Progenitor cell of endocrine pancreas (in vitro differentiated cells): ENCODE measurements around the gene WDR7. TPM values are rescaled to one million over a fixed set of nuclear protein-coding genes. Genes with fewer than 3 reads are reported as not detected.

Experiments
- DNase-seq: peaks from one replicate; pipeline ENCODE4 v3.0.0; 2021; ENCODE audit warnings: low spot score; ENCODE audit not compliant: unreplicated experiment
- H3K27ac Mint-ChIP-seq: 2 replicates; pipeline ENCODE4 v1.8.0; 2021; ENCODE audit warnings: mild to moderate bottlenecking, moderate library complexity, mixed read lengths
- H3K27me3 Mint-ChIP-seq: 2 replicates; pipeline ENCODE4 v1.8.0; 2021; ENCODE audit warnings: mixed read lengths
- H3K36me3 Mint-ChIP-seq: 2 replicates; pipeline ENCODE4 v1.8.0; 2022; ENCODE audit warnings: mixed read lengths; ENCODE audit not compliant: insufficient read depth
- H3K4me1 Mint-ChIP-seq: 2 replicates; pipeline ENCODE4 v1.8.0; 2021; ENCODE audit warnings: low read depth, mixed read lengths
- H3K4me3 Mint-ChIP-seq: 2 replicates; pipeline ENCODE4 v1.8.0; 2021; ENCODE audit warnings: low read depth, mild to moderate bottlenecking, moderate library complexity, mixed read lengths
- H3K9me3 Mint-ChIP-seq: 2 replicates; pipeline ENCODE4 v1.8.0; 2021; ENCODE audit warnings: low read depth, mixed read lengths
- total RNA-seq: library from RNA; stranded (reverse); gene quantifications from 2 replicates; pipeline ENCODE4 v1.2.1, GENCODE V29; 2021
- TF ChIP-seq, protein P1 (sequence below): fragments of 200-600 bp; sonication (generic); IDR thresholded peaks from one replicate; pipeline ENCODE4 v1.5.0; 2021; ENCODE audit warnings: antibody characterized with exemption, mild to moderate bottlenecking; ENCODE audit not compliant: unreplicated experiment

WDR7 gene
- total RNA-seq, 1 donor from 2014 or later, result 23.2 TPM

DNA sequence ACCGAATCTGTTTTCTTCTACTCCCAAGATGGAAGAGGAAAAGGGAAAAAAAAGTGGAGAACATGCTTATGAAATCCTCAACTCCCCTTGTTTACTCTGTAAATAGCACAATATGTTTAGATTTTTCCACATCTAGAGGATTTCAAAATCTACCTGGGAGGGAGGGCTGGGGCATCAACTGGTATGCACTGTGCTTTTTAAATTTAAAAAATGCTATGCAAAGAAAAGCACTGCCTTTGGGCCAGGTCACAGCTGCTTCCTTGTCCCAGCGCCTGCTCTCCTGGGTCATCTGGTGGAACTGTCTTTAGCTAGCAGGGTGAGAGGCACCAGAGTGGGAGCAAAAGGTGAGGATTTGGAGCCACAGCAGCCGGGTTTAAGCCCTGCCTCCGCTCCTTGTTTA is 407.6 kb downstream of the WDR7 start:
- TF ChIP-seq, protein P1, sequence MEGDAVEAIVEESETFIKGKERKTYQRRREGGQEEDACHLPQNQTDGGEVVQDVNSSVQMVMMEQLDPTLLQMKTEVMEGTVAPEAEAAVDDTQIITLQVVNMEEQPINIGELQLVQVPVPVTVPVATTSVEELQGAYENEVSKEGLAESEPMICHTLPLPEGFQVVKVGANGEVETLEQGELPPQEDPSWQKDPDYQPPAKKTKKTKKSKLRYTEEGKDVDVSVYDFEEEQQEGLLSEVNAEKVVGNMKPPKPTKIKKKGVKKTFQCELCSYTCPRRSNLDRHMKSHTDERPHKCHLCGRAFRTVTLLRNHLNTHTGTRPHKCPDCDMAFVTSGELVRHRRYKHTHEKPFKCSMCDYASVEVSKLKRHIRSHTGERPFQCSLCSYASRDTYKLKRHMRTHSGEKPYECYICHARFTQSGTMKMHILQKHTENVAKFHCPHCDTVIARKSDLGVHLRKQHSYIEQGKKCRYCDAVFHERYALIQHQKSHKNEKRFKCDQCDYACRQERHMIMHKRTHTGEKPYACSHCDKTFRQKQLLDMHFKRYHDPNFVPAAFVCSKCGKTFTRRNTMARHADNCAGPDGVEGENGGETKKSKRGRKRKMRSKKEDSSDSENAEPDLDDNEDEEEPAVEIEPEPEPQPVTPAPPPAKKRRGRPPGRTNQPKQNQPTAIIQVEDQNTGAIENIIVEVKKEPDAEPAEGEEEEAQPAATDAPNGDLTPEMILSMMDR, result no peak
- Mint-ChIP-seq H3K27me3 (peaks cover 11% of the 10 kb centered on the region), H3K4me1 (peaks cover 5% of the 10 kb centered on the region), H3K36me3 (no peaks in the 10 kb centered on the region), H3K4me3 (no peak overlapping the region), H3K27ac (no peak overlapping the region), H3K9me3 (no peaks in the 10 kb centered on the region)
- no peak for DNase-seq

DNA sequence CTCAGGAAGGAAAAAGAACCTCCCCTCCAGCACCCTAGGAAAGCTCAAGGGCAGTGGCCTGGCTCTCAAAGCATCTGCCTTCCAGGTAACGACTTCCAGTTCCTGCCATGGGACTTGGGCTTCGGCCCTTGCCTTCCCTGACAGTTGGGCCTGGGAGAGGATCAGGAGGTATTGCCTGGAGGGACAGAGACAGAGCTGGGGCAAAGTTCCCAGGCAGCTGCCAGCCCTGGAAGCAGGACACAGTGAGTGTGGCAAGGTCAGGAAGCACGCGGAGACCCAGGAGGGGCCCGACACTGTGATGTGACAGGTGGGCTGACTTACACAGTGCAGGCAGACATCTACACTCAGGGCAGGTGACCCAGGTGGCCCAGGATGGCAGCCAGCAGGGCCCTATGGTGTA is 408.2 kb downstream of the WDR7 start:
- Mint-ChIP-seq H3K27me3 (peaks cover 11% of the 10 kb centered on the region), H3K36me3 (no peaks in the 10 kb centered on the region), H3K4me3 (no peak overlapping the region), H3K9me3 (no peaks in the 10 kb centered on the region), H3K27ac (no peak overlapping the region), H3K4me1 (peaks cover 9% of the 10 kb centered on the region)
- TF ChIP-seq, protein P1, result no peak
- no peak for DNase-seq

DNA sequence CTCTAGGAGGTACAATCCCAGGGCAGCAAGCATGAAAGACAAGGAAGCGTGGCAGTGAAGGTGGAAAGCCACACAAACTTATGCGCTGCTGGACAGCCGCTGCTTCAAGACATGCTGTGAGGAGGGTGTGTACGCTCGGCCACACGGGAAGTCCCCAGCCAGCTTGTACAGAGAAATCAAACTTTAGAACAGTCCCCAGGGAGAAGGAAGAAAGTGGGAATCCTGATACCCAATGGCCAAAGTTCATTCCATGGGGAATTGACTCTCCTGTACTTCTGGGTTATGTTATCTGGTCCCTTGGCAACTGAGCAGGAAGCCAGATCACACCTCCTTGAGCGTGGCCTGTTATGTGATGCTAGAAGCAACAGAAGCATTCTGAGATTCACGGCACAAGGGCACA is 409.7 kb downstream of the WDR7 start:
- no peak overlapping the region for H3K27ac Mint-ChIP-seq
- no peaks in the 10 kb centered on the region for H3K36me3 Mint-ChIP-seq
- no peaks in the 10 kb centered on the region for H3K9me3 Mint-ChIP-seq
- no peak overlapping the region for H3K4me3 Mint-ChIP-seq
- H3K27me3 Mint-ChIP-seq, result peaks cover 11% of the 10 kb centered on the region
- TF ChIP-seq, protein P1, result no peak
- DNase-seq, result no peak
- H3K4me1 Mint-ChIP-seq, result peaks cover 7% of the 10 kb centered on the region

DNA sequence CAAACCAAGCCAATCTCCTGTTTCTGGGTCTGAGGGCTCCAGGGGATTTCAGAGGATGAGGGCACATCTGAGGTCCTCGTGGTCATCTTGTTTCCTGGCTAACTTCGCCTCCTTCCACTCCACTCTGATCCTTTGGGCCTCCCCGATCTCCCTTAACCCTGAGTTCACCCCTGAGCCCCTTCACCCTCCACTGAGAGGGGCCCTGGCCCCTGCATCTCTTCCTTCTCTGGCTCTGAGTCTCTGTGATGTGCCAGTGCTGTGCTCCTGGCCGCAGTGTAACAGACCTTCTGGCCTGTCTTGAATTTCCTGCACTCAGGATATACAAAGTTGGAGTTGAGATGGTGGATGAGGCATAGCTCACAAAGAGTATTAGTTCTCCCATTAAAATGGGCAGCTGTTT is 411.0 kb downstream of the WDR7 start:
- Mint-ChIP-seq H3K27ac (no peak overlapping the region), H3K36me3 (no peaks in the 10 kb centered on the region), H3K9me3 (no peaks in the 10 kb centered on the region), H3K27me3 (peaks cover 11% of the 10 kb centered on the region), H3K4me3 (no peak overlapping the region), H3K4me1 (peaks cover 7% of the 10 kb centered on the region)
- no peak for DNase-seq
- TF ChIP-seq, protein P1, result no peak

DNA sequence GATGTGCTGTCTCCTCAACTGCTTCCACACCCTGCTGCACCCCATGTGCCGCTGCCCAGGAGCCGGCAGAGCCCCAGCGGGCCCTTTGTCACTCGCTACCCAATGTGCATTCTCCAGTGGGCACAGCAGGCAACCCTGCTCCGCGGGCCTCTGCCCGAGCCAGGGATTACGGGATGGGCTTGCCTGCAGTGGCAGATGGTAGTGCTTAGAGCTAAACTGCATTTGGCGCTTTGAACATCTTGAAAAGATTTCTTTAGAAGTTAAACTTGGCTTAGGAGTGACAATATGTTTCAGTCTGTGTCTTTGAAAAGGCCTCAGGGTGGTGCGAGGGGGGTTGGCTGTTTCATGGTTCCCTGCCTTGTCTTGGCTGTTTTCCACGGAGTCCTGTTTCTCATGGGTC is 411.7 kb downstream of the WDR7 start:
- no peak overlapping the region for H3K4me3 Mint-ChIP-seq
- DNase-seq, result no peak

More for the DNA sequence above, 411.7 kb downstream of the WDR7 start:
- no peaks in the 10 kb centered on the region for H3K9me3 Mint-ChIP-seq
- TF ChIP-seq, protein P1, result no peak
- H3K27ac Mint-ChIP-seq, result no peak overlapping the region
- H3K27me3 Mint-ChIP-seq, result peaks cover 11% of the 10 kb centered on the region
- H3K36me3 Mint-ChIP-seq, result no peaks in the 10 kb centered on the region
- H3K4me1 Mint-ChIP-seq, result peaks cover 7% of the 10 kb centered on the region
